GM21367 (cell line): ENCODE results near the gene PDCD11.
A peak's percentile ranks its signal among the peaks of the same experiment; 100 is the strongest.
"Not testable (repeated sequence)": the region's sequence is repeated elsewhere in the genome, so short reads cannot be mapped to it uniquely, and the experiment has no call there.

ENCODE experiments used
- ATAC-seq: cut with Tn5 transposase; IDR thresholded peaks from one replicate; pipeline ENCODE4 v1.9.1; 2021; ENCODE audit not compliant: unreplicated experiment

The PDCD11 gene

DNA sequence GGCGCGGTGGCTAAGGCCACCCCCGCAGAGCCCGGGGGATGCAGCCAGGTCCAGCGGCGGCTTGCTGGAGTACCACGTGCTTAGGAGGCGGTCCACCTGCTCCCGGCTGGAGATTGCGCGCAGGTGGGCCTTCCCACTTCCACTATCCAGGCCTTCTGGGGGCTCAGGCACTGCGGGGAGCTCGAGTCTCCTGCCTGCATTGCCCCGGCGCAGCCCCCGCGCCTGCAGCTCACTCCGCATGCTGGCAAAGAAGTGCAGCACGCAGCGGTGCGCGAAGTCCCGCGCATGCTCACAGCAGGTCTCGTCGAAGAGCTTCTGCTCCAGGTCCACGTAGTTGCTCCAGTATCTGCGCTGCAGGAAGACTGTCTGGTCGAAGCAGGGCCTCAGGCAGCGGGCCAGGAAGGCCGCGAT, 76.8 kb downstream of the PDCD11 start:
- ATAC-seq, result no peak

DNA sequence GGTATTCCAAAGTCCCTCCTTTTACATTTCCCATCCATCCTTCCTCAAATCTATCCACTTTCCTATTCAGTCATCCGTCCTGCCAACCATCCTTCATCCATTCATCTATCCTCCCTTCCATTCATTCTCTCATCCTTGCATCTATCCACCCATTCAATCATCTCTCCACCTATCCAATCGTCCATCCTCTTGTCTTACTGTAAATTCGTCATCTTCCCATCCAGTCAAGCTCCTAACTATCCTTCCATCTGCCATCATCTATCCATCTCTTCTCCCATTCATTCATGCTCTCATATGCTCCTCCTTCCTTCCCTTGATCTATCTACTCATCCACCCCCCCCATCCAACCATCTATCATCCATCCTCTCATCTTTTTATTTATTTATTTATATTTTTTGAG, 77.7 kb downstream of the PDCD11 start:
- no peak for ATAC-seq

DNA sequence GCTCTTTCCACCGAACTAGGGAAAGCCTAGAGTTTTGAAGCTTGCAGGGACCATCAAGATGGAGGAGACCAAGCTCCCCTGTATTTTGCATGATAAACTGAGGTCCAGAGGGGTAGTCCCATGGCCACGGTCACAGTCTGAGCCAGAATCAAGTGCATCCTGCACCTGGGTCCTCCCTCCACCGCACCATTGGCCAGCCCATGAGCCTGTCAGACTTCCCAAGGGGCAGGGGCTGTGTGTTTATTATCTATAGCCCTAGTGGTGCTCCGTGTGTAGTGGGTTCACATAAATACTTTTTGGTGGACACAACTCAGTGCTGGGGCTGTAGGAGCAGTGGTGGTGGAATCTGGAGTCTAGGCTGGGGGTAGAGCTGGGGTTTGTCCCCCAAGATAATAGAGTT, 79.0 kb downstream of the PDCD11 start:
- no peak for ATAC-seq

DNA sequence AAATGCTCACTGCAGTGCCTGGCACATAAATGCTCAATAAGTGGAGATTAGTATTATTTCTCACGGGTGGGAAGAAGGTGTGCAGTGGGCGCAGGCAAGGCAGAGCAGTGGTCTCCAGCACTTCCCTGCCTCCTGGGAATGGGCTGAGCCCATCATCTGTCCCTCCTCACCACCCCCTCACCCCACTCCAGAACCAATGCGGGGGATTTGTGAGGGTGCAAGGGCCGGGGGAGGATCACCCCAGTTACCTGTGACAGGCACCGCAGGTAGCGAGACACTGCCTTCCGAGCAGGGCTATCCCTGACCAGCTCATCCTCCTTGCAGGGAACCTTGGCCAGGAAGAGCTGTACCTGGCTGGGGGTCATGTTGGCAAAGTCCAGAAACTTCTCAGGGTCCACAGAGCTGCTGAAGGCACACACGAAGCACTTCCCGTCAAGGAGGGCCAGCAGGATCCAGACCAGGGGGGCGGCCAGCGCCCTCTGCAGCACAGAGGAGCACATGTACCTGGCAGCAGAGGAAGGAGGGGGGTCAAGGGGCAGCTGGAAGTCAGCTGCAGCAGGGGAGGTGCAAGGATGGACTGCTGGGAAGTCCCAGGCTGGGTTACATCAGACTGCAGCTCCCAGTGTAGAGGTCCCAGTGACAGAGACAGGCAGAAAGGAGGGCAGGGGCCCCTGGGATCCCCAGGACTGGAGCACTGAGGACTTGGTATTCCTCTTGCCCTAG, 79.8 kb downstream of the PDCD11 start:
- ATAC-seq, result no peak

DNA sequence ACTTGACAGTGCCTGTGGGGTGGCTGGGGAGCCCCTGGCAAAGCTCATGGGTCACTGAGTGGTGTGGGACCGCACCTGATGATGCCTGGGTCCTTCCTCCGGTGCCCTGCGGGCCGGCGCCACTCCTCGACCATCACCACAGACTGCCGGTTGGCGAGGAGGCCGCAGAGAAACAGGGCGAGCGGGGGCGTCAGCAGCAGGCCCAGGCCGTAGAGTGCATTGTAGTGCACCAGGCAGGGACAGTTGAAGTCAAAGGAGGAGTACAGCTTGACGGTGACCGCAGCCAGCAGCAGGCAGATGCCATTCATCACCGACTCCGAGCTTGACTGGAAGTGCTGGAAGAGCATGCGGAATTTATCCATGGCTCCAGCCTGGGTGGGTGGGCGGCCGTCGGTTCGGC, 82.2 kb downstream of the PDCD11 start:
- ATAC-seq, result no peak

DNA sequence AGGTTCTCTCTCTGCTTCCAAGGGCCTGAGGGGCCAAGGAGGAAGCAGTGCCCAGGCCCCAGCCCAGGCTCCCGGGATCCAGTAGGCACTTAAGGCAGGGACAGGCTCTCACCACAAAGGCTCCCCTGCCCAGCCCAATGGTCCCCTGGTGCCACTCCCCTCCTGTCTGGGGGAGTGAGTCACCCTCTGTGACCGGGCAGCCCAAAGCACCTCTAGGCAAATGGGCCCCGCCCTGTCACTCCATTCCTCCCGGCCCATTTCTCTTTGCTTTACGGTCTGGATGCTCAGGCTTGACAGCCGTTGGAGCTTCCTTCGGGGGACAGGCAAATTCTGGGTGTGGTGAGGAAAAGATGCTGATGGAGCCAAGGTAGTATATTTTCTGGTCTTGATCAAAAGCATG, 82.7 kb downstream of the PDCD11 start, which contains the start of gene CALHM3:
Gene CALHM3, minus strand, starts transcription at position 106 of the 400 bp plus-strand sequence. CDS start 208 bp downstream, outside the sequence.
- ATAC-seq, result no peak

DNA sequence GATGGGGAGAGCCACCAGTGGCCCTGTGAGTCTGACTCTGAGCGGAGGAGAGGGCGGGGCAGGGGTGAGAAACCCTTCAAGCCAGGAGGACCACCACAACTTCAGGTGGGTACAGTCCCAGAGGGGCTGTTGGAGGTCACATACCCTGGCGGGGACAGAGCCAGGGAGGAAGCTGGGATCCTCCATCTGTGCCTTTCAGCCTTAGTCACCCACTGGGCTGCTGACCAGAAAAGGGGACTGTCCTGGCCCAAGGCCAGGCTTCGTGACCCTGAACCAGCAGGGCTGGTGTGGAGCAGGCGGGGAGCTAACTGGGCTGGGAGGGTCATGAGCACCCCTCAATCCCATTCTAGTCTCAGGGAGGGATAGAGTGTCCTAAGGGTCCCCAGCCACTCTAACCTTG, 84.1 kb downstream of the PDCD11 start:
- no peak for ATAC-seq

DNA sequence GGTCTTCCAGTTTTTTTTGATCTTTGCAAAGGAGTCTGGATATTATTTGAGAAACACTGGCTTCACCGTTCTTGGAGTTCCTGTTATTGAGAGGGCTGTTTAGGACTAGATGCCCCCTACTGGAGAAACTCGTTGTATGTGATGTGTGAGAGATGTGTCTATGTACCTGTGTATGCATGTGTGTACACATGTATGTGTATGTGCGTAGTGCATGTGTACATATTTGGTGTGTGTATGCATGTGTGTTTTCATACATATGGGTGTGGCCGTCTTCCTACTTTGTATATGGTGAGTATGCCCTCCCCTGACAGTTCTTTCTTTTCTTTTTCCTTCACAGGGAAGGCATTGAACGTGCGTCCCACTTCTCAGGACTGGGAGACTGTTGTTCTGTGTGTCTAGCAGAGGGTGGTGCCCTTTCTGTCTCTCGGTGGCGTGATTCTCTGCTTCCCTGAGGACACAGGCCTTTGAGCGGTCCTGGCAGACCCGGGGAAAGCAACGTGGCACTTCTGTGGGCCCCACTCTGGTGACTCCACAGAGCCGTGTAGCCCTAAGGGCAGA, 85.6 kb downstream of the PDCD11 start:
- ATAC-seq, result peak; percentile 71

DNA sequence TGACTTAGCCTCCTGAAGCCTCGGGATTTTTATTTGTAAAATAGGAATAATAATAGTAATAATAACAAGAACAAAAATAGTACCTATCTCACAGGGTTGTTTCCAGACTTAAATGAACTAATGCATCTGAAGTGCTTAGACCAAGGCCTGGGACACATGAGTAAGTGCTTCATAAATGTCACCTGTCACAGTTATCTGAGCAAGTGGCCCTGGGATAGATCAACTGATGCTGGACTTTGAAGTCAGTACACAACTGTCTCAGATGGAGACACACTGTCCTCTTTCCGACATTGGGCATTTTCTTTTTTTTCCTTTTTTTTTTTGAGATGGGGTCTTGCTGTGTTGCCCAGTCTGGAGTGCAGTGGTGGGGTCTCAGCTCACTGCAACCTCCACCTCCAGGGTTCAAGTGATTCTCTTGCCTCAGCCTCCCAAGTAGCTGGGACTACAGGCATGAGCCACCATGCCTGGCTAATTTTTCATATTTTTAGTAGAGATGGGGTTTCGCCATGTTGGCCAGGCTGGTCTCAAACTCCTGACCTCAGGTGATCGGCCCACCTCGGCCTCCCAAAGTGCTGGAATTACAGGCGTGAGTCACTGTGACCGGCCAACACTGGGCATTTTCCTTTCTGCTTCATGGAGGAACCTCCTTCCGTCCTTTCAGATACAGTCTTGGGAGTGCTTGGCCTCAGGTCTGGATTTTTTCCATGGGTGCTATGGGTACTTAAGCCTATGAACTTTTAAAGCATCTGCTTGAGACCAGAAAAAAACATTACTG, 90.4 kb downstream of the PDCD11 start:
- not testable (repeated sequence) for ATAC-seq

DNA sequence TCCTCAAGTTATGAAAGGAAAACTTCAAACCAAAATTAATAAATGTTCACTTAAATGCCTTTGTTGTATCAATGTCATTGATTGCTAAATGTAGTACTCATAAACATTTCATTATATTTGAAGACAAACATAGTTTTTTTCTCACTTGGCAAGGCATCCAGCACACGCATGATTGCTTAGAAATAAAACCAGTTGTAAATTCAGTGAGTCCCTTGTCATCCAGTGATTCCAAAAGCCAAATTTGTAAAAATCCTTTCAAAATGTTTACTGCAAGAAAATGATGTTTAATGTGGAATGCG, 90.9 kb downstream of the PDCD11 start:
- ATAC-seq, result no peak

DNA sequence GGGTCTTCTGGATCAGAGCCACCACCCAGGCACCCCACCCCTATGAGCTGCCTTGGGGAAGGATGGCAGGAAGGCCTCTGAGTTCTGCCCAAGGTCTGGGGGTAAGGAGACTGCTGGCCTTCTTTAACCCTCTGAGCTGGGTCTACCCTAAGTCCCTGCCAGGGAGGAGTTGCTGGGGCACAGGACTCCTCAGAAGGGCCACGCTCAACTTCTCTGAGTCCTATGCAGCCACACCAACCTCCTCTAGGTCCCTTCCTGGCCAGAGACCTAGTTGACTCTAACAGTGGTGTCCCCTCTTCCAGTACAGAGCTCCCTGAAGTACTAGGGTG, 94.5 kb downstream of the PDCD11 start:
- no peak for ATAC-seq

DNA sequence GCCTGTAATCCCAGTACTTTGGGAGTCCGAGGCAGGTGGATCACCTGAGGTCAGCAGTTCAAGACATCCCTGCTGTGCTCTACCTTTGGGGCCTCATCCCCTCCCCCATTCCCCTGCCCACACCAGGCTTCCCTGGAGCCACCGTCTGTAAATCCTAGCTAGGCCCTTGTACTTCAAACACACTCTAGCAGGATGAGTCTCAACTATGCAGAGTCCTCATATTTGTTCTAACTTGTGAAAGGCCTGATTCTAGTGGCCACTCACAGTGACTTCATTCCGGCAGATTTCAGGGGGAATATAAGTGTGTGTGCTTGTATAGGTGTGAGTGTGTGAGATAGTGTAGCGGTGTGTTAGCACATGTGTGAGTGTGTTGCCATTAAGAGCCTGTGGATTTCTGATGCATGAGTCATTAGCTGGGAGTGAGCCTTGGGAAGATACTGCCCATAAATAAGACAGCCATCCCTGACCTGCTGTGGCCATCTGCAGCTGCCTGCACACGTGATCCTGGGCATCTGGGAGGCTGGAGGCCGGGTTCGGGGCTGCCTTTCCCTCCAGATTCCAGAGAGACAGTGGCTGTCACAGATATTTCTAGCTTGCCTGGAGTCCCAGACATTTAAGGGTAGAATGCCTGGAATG, 95.4 kb downstream of the PDCD11 start:
- ATAC-seq, result no peak

DNA sequence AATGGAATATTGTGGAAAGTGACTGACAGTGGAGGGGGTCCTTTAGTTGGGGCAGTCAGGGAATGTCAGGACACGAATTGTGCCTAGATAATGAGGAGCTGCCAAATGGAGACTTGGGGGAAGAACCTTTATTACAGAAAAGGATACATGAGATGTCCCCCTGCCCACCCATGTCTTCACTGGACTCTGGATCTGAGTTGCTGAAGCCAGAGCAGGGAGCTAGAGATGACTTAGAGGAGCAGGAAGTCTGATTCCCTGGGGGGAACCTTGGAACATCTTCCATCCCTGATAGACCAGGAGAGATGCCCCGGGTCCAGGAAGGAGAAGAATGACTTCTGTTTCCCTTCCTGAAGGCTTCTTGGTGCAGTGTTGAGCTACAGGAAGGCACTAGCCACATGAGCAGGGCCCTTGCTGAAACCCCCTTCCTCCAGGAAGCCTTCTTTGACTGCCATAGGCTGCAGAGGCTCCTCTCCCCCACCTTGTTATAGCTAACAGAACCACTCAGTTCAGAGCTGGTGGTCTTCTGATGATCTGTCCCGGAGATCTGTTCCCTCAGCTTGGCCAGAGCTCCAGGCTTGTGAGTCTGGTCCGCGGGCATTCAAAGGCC, 96.3 kb downstream of the PDCD11 start:
- no peak for ATAC-seq

DNA sequence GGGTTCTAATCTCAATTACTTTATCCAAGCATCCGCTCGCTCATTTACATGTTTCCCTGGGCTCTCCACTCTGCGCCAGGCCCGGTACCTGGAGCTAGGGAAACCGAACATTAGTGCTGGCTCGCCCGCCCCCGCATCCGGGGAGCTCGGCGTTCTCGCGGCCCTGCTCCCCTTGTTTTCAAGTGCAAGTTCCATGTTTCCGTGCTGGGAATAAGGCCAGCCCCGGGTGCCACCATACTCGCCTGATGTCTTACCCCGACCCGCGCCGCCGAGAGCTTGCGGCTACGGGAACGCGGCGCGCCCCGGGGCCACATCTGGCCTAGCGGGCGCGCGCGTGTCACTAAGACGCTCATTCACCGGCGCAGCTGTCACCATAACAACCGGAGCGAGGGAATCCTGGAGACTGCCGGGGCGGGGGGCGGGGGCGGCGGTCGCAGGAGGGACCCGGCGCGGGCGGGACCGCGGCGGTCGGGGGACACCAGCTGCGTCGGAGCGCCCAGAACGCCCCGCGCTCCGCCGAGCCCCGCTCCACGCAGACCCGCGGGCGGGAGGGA, 97.0 kb downstream of the PDCD11 start, which contains the start of gene NEURL1:
Gene NEURL1, plus strand, starts transcription at position 344 of the 554 bp plus-strand sequence. CDS start 683 bp downstream, outside the sequence.
- no peak for ATAC-seq

DNA sequence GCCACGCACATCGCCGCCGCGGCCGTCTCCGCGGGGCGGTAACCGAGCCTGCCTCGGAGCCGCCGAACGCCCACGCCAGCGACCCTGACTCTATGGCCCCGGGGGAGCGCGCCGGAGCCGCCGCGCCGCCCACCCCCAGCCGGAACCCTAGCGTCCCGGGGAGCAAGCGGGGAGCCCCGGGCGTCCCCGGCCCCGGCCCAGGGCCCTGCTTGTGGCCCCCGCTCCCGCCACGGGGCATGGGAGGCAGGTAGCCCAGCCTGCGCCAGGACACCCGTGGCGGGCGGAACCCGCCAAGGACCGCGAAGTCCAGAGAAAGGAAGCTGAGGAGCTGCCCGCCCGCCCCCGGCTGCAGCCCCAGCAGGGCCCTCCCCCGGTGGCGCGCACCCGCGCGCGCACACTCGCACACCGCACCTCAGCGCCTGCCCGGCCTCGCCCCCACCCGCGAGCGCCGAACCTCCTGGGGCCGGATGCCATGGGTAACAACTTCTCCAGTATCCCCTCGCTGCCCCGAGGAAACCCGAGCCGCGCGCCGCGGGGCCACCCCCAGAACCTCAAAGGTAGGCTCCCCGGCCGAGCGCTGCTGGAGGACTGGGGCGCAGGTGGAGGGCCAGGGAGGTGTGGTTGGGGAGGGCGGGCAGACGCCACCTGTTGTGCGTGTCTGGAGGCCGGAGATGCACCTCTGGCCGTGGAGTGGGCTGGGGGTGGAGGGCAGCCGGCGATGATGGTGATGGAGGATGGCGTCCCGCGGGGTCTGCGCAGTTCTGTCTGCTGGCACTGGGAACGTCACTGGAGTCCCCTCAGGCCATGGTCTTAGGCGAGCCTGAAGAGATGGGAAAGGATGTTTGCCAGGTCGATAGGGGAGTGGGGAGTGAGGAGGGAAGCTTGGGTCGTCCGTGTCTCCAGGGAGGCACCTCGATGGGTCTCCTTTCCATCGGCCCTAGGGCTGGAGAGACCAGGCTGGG, 97.8 kb downstream of the PDCD11 start:
- no peak for ATAC-seq

DNA sequence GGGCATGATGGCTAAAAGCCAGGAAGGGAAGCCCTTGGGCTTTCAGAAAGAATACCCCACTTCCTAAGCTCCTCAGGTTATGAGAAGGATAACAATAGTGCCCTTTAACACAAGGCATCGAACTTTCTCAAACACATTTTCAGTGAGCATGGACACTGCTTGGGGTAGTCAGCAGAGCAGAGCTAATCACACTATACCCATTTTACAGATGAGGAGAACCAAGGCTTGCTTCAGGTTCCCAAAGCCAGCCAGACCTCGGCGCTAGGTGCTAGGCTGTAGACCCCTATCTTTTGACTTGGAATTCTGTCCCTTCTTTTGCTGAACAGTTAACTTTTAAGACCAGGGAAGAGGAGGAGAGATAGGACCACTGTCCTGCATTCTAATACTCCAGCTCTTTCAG, 98.9 kb downstream of the PDCD11 start:
- no peak for ATAC-seq
